ENCODE data around the gene CRNKL1. TPM values are rescaled to one million over a fixed set of nuclear protein-coding genes. Genes with fewer than 3 reads are reported as not detected.

The CRNKL1 gene
- total RNA-seq = 20.6 and 22.3 TPM in 2 replicates
- polyA plus RNA-seq = 3.1 and 4.9 TPM in 2 replicates
- polyA plus RNA-seq (2011; cell fraction: cytosol; rRNA removed) = 7.2 and 7.8 TPM in 2 replicates
- 9.4 and 11.6 TPM in 2 replicates for polyA plus RNA-seq (2011; cell fraction: nucleus; rRNA removed)
- 18.5 and 19.3 TPM in 2 replicates for polyA plus RNA-seq (2012)
- 10.1 and 11.0 TPM in 2 replicates for polyA minus RNA-seq
- polyA minus RNA-seq (2011; cell fraction: cytosol; rRNA and poly(A)+ RNA removed) = 6.6 TPM
- polyA minus RNA-seq (2011; cell fraction: nucleus; rRNA and poly(A)+ RNA removed) = 11.7 and 13.3 TPM in 2 replicates
- Bru-seq, nascent RNA = percentile 72 among the genes with signal in this experiment
- percentile 79 among the genes with signal in this experiment for BruChase-seq, experiment 1, labeled RNA remaining after a 6-hour chase
- BruChase-seq, experiment 2, labeled RNA remaining after a 2-hour chase = percentile 75 among the genes with signal in this experiment
- long read RNA-seq, full-length matches to known transcripts = 56 of 79 reads
- long read RNA-seq, partial matches to known transcripts = 5 of 79 reads
- long read RNA-seq, other reads (novel, unspliced or antisense) = 18 of 79 reads

DNA sequence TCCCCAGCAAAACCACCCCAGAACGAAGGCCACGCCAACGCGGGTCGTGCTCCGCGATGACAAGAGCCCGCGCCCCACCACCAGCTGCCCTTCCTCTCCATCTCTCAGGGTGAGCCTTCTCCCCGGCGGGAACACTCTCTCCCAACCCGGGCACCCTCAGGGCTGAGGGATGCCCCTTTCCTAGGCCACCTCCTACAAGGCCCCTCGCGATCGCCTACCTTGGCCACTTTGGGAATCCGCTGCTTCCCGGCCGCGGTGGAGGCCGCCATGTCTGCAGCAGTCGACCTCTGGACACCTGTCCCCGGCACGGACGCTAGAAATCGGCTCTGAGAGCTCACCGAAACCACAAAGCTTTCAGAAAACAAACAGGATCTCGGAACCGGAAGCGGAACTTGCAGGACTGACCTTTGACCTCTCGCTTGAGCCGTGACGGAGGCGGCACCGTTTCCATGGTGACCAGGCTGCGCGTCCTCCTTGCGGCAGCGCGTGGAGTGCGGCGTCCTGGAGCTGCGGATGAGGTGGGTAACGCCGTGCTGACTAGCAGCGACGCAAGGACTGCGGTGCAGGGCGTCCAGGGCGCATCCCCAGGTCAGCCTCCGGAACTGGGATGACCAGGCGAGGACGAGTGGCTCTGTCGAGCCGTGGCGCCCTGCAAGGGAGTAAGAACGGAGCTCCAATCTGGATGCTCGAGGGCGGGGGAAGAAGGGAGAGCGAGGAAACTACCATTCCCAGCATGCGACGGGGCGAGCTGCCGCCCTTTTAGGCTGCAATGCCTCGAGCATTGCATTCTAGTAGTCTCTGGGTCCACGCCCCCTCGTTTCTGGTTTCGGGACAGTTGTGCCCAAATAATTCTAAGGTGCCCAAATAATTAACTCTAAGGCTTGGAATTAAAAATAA lies at the start of gene CRNKL1, which contains the start of gene CFAP61:
TSS of gene CRNKL1 (minus strand) at position 393 of the 897 bp plus-strand sequence. CDS start at position 269, 124 bp downstream.
TSS of gene CFAP61 (plus strand) at position 459 of the 897 bp plus-strand sequence. CDS start 4,122 bp downstream, outside the sequence.
- no peaks in the 10 kb centered on the region for H3K9me1 ChIP-seq (replicated peaks; ENCODE audit: control insufficient read depth, extremely low read depth, insufficient read depth, low read length)
- CTCF ChIA-PET = interaction anchor here (0.6 to 2.0 kb wide), 11 partner anchors 9 to 593 kb away, joined by 3 to 9 read pairs (median 4); partner anchors contain the start of gene NAA20
- POLR2A ChIA-PET = interaction anchor here (0.7 to 1.3 kb wide), 3 partner anchors 14 to 76 kb away, joined by 3 to 11 read pairs (median 3); partner anchors contain the start of gene NAA20
- H3K27ac ChIP-seq (ENCODE audit: insufficient read depth, low read depth, low read length) = peak within 1 kb of the TSS; percentile 49
- H3K27me3 ChIP-seq (ENCODE audit: control insufficient read depth in 2 of 2, insufficient read depth in 2 of 2, low read length in 2 of 2) = peaks cover 9 to 23% of the 10 kb centered on the region in 2 experiments
- H3K4me3 ChIP-seq (replicated peaks in 1 of 3; ENCODE audit: insufficient read depth in 1 of 3, low read depth in 1 of 3, low read length in 3 of 3) = peak within 1 kb of the TSS; percentile 49 to 95 (median 69)
- DNase-seq (ENCODE audit: low read depth, low spot score) = peak; percentile 98
- dilution Hi-C loops (cut with MboI; ENCODE audit: extremely low pct_ligation_motif_present, low sequenced_read_pairs) = no loop called here
- peaks cover 11% of the 10 kb centered on the region in 2 experiments for H3K36me3 ChIP-seq (ENCODE audit: control insufficient read depth in 2 of 2, extremely low read depth in 1 of 2, insufficient read depth in 2 of 2, low read length in 2 of 2)
- intact Hi-C loops (cut with micrococcal nuclease) = loop anchor here (1.0 to 5.0 kb wide), 3 partner anchors 14 to 360 kb away; partner anchors contain the start of gene NAA20
- no peaks in the 10 kb centered on the region for H3K9me3 ChIP-seq (replicated peaks; ENCODE audit: control insufficient read depth, insufficient read depth, low read length)
- H2AFZ ChIP-seq (ENCODE audit: low read depth, low read length) = peak within 1 kb of the TSS; percentile 66
- peaks cover 8% of the 10 kb centered on the region for H3K4me1 ChIP-seq (ENCODE audit: control insufficient read depth, extremely low read depth, insufficient read depth, low read length)
- peaks cover 12% of the 10 kb centered on the region for H3K79me2 ChIP-seq (ENCODE audit: control insufficient read depth, insufficient read depth, low read length)
- peak within 1 kb of the TSS; percentile 94 for H3K4me2 ChIP-seq (ENCODE audit: insufficient read depth, low read length)
- peak; percentile 99 for FAIRE-seq
- no peaks in the 10 kb centered on the region for H4K20me1 ChIP-seq (replicated peaks; ENCODE audit: control insufficient read depth, extremely low read depth, insufficient read depth, low read length)
- BruUV-seq (replicated peaks) = no TSS peak
- H3K9ac ChIP-seq (replicated peaks; ENCODE audit: extremely low read depth, insufficient read depth, low read length) = peak within 1 kb of the TSS; percentile 75
- no peak for TF ChIP-seq MYC (IDR thresholded peaks at IDR 0.05; ENCODE audit: low read depth, low read length)
- peak; percentile 46 for TF ChIP-seq POLR2AphosphoS5 (IDR thresholded peaks at IDR 0.05; ENCODE audit: insufficient read depth, low read depth, low read length)
- peak; percentile 29 for TF ChIP-seq POLR2A (IDR thresholded peaks at IDR 0.05; ENCODE audit: low read depth, low read length)
- TF ChIP-seq JUN (IDR thresholded peaks at IDR 0.05; ENCODE audit: borderline replicate concordance, insufficient read depth, insufficient read length, low read depth) = no peak
- TF ChIP-seq GATA2 (IDR thresholded peaks at IDR 0.05; ENCODE audit: insufficient read depth, insufficient read length, low read depth, low read length) = no peak
- TF ChIP-seq, protein P1, sequence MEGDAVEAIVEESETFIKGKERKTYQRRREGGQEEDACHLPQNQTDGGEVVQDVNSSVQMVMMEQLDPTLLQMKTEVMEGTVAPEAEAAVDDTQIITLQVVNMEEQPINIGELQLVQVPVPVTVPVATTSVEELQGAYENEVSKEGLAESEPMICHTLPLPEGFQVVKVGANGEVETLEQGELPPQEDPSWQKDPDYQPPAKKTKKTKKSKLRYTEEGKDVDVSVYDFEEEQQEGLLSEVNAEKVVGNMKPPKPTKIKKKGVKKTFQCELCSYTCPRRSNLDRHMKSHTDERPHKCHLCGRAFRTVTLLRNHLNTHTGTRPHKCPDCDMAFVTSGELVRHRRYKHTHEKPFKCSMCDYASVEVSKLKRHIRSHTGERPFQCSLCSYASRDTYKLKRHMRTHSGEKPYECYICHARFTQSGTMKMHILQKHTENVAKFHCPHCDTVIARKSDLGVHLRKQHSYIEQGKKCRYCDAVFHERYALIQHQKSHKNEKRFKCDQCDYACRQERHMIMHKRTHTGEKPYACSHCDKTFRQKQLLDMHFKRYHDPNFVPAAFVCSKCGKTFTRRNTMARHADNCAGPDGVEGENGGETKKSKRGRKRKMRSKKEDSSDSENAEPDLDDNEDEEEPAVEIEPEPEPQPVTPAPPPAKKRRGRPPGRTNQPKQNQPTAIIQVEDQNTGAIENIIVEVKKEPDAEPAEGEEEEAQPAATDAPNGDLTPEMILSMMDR (IDR thresholded peaks at IDR 0.05; ENCODE audit: extremely low read depth in 1 of 2, insufficient read depth in 1 of 2, low read depth in 1 of 2, low read length in 2 of 2) = peak in 1 of 2 donors; percentile 15
- TF ChIP-seq, protein P2, sequence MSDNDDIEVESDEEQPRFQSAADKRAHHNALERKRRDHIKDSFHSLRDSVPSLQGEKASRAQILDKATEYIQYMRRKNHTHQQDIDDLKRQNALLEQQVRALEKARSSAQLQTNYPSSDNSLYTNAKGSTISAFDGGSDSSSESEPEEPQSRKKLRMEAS (IDR thresholded peaks at IDR 0.05; ENCODE audit: insufficient read depth, insufficient read length) = peak; percentile 88

Data from endothelial cell of umbilical vein (primary cell).